ENCODE results near the gene SHISA7.

SHISA7 gene

DNA sequence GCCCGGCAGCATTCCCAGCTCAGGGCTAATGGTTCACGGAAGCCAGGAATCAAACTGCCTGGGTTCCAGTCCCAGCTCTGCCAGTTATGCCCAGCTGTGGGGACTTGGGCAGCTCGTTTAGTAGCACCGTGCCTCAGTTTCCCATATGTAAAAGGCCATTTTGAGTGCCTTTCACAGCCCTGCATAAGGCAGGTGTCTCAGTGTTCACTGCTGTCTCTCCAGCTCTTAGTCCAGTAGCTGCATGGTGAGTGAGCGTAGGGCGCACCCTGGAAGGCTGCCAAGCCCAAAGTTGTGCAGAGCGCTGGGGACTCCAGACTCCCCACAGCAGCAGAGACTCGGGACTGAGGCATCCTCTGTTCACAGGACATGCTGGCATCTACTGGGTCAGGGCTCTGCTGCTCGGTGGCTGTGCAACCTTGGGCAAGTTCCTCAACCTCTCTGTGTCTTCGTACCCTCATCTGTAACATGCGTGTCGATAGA lies 51.9 kb downstream of the SHISA7 start:
- DNase-seq (ENCODE audit: low spot score), result no peak
- FAIRE-seq, result no peak

DNA sequence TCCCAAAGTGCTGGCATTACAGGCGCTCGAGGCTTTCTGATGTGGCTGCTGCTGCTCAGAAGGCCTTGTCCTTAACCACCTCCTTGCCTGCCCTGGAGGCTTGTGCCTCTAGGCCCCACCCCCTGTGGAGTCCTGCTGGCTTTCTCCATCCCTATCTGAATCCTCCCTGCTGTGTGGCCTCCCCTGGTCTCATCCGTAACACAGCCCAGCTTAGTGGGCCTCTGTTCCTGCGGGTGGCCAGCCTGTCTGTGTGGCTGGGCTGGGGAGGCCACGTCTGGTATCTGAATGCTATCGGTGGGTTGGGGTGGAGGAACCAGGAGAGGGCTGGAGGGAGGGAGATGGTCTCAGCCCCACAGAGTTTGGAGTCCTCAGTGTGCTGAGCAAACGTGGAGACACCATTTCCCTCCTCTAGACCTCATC lies 52.6 kb downstream of the SHISA7 start:
- DNase-seq (ENCODE audit: low spot score), result no peak
- no peak for FAIRE-seq

DNA sequence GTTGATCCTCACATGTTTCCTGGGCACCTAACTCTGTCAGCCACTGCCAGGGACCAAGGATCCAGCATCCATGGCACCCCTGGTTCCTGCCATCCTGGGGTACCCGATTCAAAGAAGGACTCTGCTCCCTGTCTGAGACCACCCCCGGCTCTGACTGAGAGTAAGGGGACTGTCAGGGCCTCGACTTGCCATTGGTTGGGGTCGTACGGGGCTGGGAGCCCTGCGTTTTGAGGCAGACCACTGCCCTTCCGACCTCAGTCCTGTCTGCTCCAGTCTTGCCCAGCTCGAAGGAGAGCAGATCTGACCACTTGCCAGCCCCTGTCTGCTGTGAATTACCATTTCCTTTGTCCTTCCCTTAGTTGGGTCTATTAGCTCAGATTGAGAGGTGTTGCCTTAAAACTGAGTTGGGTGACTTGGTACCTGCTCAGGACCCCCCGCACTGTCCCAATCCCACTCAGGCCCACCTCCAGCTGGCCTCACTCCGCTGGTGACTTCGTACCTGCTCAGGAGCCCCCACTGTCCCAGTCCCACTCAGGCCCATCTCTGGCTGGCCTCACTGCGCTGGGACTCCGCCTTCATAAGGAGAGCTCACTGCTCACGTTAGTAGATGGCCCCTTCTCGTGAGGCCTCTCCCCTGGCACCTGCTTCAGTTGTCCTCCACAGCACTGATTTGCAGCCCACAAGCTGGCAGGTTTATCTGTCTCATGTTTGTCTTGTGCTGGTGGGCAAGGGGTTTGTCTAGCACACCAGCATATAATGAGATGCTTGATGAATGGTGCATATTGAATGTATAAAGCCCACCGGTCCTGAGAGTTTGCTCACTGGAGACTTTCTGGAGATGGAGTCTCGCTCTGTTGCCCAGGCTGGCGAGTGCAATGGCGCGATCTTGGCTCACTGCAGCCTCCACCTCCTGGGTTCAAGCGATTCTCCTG lies 53.4 kb downstream of the SHISA7 start:
- no peak for FAIRE-seq
- no peak for DNase-seq (ENCODE audit: low spot score)

DNA sequence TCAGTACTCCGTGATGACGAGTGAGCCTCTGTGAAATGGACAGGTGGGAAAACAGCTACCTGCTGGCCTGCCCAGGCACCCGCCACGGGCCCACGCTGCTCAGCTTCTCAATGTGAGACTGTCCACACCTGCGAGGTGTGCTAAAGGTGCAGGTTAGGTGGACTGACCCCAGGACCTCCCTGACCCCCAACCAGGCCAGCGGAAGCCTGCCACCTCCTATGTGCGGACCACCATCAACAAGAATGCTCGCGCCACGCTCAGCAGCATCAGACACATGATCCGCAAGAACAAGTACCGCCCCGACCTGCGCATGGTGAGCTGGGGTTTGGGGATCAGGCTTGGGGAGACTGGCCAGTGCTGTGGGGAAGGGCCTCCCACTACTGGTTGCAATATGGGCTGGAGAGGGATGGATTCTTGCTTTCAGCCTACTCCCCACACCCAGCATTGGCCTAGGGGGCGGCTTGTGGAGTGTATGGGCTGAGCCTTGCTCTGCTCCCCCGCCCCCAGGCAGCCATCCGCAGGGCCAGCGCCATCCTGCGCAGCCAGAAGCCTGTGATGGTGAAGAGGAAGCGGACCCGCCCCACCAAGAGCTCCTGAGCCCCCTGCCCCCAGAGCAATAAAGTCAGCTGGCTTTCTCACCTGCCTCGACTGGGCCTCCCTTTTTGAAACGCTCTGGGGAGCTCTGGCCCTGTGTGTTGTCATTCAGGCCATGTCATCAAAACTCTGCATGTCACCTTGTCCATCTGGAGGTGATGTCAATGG lies 55.2 kb downstream of the SHISA7 start:
- FAIRE-seq, result no peak
- DNase-seq (ENCODE audit: low spot score), result no peak

DNA sequence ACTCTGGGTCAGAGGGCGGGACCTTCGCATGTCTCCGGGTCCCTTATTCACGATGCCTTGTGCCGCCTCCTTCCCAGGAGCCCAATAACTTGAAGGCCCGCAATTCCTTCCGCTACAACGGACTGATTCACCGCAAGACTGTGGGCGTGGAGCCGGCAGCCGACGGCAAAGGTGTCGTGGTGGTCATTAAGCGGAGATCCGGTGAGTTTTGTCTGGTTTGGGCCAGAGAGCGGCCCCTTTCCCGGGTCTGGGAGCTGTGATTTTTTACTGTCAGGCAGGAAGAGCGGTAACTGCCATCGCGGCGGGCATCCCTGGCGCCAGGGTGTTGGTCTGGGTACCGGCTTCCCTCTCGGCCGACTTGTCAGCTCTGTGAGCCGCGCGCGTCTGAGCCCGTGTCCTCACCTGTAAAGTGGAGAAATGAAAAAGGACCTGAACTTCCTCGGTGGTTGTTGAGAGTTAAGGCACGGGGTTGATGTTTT lies 56.6 kb downstream of the SHISA7 start:
- DNase-seq (ENCODE audit: low spot score), result no peak
- no peak for FAIRE-seq

DNA sequence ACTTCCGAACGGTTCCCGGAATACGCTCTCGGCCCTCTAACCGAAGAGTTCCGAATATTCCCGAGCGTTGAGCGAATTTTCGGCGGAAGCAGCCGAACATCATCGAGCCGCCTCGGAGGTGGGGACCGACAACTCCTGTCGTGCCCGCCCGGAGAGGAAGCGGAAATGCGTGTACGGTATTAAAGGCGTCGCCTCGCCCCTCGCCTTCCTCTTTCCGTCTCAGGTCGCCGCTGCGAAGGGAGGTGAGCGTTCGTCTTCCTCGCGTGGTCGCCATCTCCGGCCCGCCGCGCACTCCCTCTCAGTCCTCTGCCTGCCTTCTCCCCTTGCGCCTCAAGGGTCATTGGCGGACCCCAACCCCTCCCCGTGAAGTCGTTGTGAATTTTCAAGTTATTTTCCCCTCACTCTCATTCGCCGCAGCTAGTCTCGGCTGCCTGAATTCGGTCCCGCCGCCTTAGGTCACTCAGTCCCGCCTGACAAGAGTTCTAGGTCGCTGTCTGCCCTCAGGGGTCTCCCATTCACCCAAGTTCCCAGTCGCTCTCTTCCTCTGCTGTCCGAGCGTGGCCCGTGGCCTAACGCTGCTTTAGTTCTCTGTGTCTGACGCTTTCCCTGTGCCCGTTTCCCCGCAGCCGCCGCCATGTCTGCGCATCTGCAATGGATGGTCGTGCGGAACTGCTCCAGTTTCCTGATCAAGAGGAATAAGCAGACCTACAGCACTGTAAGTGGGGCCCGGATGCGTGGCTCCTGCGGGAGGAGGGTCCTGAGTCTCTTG lies 57.2 kb downstream of the SHISA7 start, which contains the start of gene RPL28:
Gene RPL28, plus strand, starts transcription at position 209 of the 769 bp plus-strand sequence. Its CDS starts 426 bp downstream, at position 635.
- DNase-seq (ENCODE audit: low spot score) (peak; percentile 96), FAIRE-seq (peak; percentile 55)

DNA sequence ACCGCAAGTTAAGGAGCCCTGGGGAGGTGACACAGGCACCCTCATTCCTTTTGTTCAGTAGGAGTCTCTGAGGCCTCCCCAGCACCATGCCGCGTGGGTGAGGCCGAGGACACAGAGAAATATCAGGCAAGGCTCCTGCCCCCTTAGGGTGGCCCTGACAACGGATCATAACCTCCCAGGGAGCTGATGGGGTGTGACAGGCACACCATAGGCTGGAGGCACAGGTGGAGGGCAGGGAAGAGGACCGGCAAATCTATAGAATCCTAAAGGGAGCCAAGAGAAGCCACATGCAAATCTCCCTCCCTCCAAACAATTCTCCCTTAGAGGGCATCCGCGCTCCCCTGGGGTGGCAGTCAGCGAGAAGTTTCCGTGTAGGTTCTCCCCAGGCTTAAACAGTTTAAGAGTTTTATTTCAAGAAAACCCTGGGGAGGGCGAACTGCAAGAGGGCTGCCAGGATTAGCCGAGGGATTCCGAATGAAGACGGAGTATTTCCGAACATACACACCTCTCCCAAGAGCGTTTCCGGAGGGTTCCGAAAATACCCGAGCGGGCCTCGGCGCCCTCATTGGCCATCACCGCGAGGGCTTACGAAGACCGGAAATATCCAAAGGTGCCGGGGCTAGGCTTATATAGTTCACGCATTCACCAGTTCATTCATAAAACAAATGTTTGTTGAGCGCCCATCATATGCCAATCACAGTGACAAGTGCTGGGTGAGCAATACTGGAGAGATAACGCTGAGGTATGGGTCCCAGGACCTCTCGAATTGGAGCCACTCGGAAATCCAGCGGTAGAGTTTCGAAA lies 58.0 kb downstream of the SHISA7 start:
- no peak for FAIRE-seq
- DNase-seq (ENCODE audit: low spot score), result peak; percentile 85

DNA sequence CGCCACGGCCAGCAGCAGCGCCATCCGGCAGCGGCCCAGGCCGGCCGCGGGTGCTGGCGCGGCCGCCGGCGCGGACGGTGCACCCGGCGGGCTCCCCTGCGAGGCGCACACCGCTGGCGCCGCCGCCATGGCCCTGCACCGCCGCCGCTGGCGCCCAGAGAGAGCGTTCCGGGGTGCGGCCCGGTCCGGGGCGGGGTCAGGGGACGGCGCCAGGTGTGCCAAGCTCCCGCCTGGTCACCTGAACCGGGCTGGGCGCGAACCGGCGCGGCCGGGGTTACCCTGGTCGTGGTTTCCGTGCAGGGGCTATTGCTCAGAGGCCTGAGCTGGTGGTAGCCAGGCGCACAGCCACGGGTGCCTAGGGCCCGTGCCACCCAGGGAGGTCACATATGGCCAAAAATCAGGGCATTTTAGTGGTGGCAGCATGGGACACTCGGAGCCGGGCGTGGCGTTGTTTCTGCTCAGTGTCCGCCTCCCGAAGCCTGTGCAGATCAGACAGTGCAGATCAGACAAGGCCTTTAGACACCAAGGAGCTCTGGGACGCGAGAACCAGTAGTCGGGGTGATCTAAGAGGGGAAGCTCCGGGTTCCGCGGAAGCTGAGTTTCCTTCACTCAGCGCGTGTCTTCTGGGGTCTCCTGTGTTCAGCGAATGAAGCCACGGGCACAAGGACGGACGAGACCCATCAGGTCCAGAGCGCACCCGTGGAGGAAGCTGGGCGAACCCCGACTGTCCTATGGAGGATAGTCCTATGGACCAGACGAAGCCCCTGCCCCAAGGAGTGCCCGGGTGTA lies 58.8 kb downstream of the SHISA7 start, which contains the start of gene TMEM238:
Gene TMEM238, minus strand, starts transcription at position 162 of the 789 bp plus-strand sequence. Its CDS starts 33 bp downstream, at position 129.
- DNase-seq (ENCODE audit: low spot score) (no peak), FAIRE-seq (no peak)

DNA sequence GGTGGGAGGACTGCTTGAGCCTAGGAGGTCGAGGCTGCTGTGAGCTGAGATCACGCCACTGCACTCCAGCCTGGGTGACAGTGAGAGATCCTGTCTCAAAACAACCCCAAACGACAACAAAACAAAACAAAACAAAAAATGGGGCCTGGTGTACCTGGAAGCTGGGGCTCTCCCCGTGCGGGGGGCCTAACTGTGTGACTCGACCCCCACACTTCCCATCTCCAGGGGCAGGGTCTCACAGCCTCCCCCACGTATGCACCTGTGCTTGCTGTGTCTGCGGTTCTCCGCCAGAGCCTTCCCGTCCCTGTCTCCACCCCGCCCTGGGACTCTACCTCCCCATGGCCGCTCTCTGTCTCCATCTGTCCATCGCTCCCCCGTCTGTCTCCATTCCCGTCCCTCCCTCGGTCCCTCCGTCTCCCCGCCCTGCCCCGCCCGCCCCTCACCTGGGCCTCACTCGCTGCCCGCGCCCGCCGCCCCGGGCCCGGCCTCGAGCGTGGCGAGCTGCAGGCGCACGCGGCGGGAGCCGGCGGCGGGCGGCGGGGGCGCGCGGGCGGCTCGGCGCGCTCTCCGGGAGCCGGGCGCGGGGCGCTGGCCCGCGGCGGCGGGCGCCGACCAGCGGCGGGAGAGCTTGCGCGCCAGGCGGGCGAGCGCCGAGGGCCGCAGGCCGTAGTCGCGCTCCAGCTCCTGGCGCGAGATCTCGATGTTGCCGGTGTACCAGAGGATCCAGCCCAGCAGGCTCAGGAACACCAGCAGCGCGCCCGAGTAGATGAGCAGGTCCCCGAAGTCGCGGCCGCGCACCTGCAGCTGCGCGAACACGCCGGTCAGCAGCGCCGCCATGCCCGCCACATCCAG lies 59.6 kb downstream of the SHISA7 start:
- DNase-seq (ENCODE audit: low spot score) (peak; percentile 65), FAIRE-seq (no peak)

DNA sequence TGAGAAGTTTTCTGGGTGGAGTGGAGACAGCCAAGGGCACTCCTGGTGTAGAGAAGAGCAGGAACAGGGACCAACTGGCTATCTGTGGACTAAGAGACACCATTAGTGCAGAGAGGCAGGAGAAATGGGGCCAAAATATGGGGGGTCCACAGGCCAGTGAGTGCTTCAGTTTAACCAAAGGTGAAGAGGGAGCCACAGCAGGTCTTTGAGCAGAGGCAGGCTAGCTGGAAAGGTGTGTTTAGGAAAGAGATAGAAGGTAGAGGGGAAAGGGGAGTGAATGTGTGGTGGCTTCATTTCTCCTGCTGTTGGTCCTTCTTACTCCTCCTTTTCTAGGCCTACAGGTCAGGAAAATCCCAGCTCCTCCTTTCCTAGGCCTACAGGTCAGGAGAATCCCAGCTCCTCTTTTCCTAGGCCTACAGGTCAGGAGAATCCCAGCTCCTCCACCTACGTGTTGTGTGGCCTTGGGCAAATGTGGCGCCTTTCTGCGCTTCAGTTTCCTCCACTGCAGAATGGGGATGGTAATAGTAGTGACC lies 60.5 kb downstream of the SHISA7 start:
- DNase-seq (ENCODE audit: low spot score) (no peak), FAIRE-seq (no peak)

DNA sequence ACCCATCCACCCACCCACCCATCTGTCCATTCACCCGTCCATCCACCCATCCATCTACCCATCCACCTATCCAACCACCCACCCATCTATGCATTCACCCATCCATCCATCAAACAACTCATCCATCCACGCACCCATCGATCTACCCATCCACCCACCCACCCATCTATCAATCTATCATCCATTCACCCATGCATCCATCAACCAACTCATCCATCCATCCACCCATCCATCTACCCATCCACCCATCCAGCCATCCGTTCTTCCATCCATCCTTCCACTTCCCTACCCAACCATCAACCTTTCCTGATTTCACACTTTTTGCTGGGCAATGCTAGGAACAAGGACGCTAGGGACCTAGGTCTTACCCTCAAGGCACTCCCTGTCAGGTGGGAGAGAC lies 61.1 kb downstream of the SHISA7 start:
- FAIRE-seq (peak; percentile 77), DNase-seq (ENCODE audit: low spot score) (no peak)

DNA sequence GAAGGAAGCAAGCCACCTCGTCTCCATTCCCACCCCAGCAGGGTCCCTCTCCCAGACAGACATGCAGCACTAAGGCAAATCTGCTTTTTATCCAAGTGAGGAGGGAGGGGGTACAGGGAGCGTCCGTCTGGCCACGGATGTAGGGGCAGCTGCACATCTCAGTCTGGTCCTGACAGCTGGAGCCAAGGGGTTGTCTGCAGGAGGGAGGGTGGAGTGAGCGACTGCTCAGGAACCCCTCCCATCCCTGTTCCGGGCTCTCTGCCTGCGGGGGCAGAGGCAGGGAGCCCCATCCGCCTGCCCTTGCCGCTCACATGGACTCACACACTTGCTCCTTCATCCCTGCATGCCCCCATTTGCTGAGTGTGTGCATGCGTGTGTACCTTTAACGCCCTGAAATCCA lies 63.9 kb downstream of the SHISA7 start:
- FAIRE-seq (no peak), DNase-seq (ENCODE audit: low spot score) (no peak)

Data from urothelium cell line (cell line).